ENCODE data around the gene LPP.

LPP gene

GRCh38 chr3:188901671-188902287 lies 747.8 kb downstream of the LPP start:
- no peak for FAIRE-seq
- DNase-seq (ENCODE audit: insufficient read length) = no peak
- no peak for TF ChIP-seq POLR2AphosphoS5 (IDR thresholded peaks at IDR 0.05; ENCODE audit: low read depth, low read length)
- no peak for TF ChIP-seq POLR2A (IDR thresholded peaks at IDR 0.05; ENCODE audit: low read depth, low read length)
- no peak for TF ChIP-seq TAF1 (IDR thresholded peaks at IDR 0.05; ENCODE audit: borderline replicate concordance, low read depth, low read length)

GRCh38 chr3:188904670-188905069 lies 750.7 kb downstream of the LPP start:
- no peak for TF ChIP-seq TAF1 (IDR thresholded peaks at IDR 0.05; ENCODE audit: borderline replicate concordance, low read depth, low read length)
- TF ChIP-seq POLR2AphosphoS5 (IDR thresholded peaks at IDR 0.05; ENCODE audit: low read depth, low read length) = no peak
- no peak for TF ChIP-seq POLR2A (IDR thresholded peaks at IDR 0.05; ENCODE audit: low read depth, low read length)
- FAIRE-seq = no peak
- DNase-seq (ENCODE audit: insufficient read length) = no peak

- FAIRE-seq (no peak), DNase-seq (ENCODE audit: insufficient read length) (no peak)
- TF ChIP-seq POLR2AphosphoS5 (IDR thresholded peaks at IDR 0.05; ENCODE audit: low read depth, low read length) (no peak), TAF1 (IDR thresholded peaks at IDR 0.05; ENCODE audit: borderline replicate concordance, low read depth, low read length) (no peak), POLR2A (IDR thresholded peaks at IDR 0.05; ENCODE audit: low read depth, low read length) (no peak)
Observed at GRCh38 chr3:188905547-188905946, 751.6 kb downstream of the LPP start.

GRCh38 chr3:188906236-188906635 lies 752.3 kb downstream of the LPP start:
- no peak for TF ChIP-seq POLR2AphosphoS5 (IDR thresholded peaks at IDR 0.05; ENCODE audit: low read depth, low read length)
- TF ChIP-seq TAF1 (IDR thresholded peaks at IDR 0.05; ENCODE audit: borderline replicate concordance, low read depth, low read length) = no peak
- no peak for TF ChIP-seq POLR2A (IDR thresholded peaks at IDR 0.05; ENCODE audit: low read depth, low read length)
- no peak for FAIRE-seq

GRCh38 chr3:188908002-188908850 lies 754.3 kb downstream of the LPP start:
- TF ChIP-seq TAF1 (IDR thresholded peaks at IDR 0.05; ENCODE audit: borderline replicate concordance, low read depth, low read length) (no peak), POLR2A (IDR thresholded peaks at IDR 0.05; ENCODE audit: low read depth, low read length) (no peak), POLR2AphosphoS5 (IDR thresholded peaks at IDR 0.05; ENCODE audit: low read depth, low read length) (no peak)
- DNase-seq (ENCODE audit: insufficient read length) (no peak), FAIRE-seq (no peak)

More at GRCh38 chr3:188906236-188906635, 752.3 kb downstream of the LPP start:
- DNase-seq (ENCODE audit: insufficient read length) = no peak

GRCh38 chr3:188911026-188911850 lies 757.3 kb downstream of the LPP start:
- FAIRE-seq (no peak), DNase-seq (ENCODE audit: insufficient read length) (no peak)
- TF ChIP-seq POLR2AphosphoS5 (IDR thresholded peaks at IDR 0.05; ENCODE audit: low read depth, low read length) = no peak
- no peak for TF ChIP-seq POLR2A (IDR thresholded peaks at IDR 0.05; ENCODE audit: low read depth, low read length)
- TF ChIP-seq TAF1 (IDR thresholded peaks at IDR 0.05; ENCODE audit: borderline replicate concordance, low read depth, low read length) = no peak

- FAIRE-seq (no peak), DNase-seq (ENCODE audit: insufficient read length) (no peak)
- TF ChIP-seq POLR2AphosphoS5 (IDR thresholded peaks at IDR 0.05; ENCODE audit: low read depth, low read length) = no peak
- TF ChIP-seq TAF1 (IDR thresholded peaks at IDR 0.05; ENCODE audit: borderline replicate concordance, low read depth, low read length) = no peak
- TF ChIP-seq POLR2A (IDR thresholded peaks at IDR 0.05; ENCODE audit: low read depth, low read length) = no peak
Observed at GRCh38 chr3:188913084-188913483, 759.1 kb downstream of the LPP start.

- DNase-seq (ENCODE audit: insufficient read length) (no peak), FAIRE-seq (no peak)
- TF ChIP-seq POLR2A (IDR thresholded peaks at IDR 0.05; ENCODE audit: low read depth, low read length) (no peak), POLR2AphosphoS5 (IDR thresholded peaks at IDR 0.05; ENCODE audit: low read depth, low read length) (no peak), TAF1 (IDR thresholded peaks at IDR 0.05; ENCODE audit: borderline replicate concordance, low read depth, low read length) (no peak)
Observed at GRCh38 chr3:188914552-188914951, 760.6 kb downstream of the LPP start.

- DNase-seq (ENCODE audit: insufficient read length) (no peak), FAIRE-seq (no peak)
- TF ChIP-seq POLR2A (IDR thresholded peaks at IDR 0.05; ENCODE audit: low read depth, low read length) = no peak
- TF ChIP-seq TAF1 (IDR thresholded peaks at IDR 0.05; ENCODE audit: borderline replicate concordance, low read depth, low read length) = no peak
Observed at GRCh38 chr3:188915127-188915526, 761.2 kb downstream of the LPP start.

GRCh38 chr3:188916934-188917401 lies 763.0 kb downstream of the LPP start:
- DNase-seq (ENCODE audit: insufficient read length) (no peak), FAIRE-seq (no peak)
- no peak for TF ChIP-seq TAF1 (IDR thresholded peaks at IDR 0.05; ENCODE audit: borderline replicate concordance, low read depth, low read length)
- TF ChIP-seq POLR2A (IDR thresholded peaks at IDR 0.05; ENCODE audit: low read depth, low read length) = no peak
- no peak for TF ChIP-seq POLR2AphosphoS5 (IDR thresholded peaks at IDR 0.05; ENCODE audit: low read depth, low read length)

- FAIRE-seq (no peak), DNase-seq (ENCODE audit: insufficient read length) (no peak)
- no peak for TF ChIP-seq POLR2A (IDR thresholded peaks at IDR 0.05; ENCODE audit: low read depth, low read length)
- no peak for TF ChIP-seq TAF1 (IDR thresholded peaks at IDR 0.05; ENCODE audit: borderline replicate concordance, low read depth, low read length)
- no peak for TF ChIP-seq POLR2AphosphoS5 (IDR thresholded peaks at IDR 0.05; ENCODE audit: low read depth, low read length)
Observed at GRCh38 chr3:188918093-188918492, 764.1 kb downstream of the LPP start.
